GM19324 (cell line): ENCODE results near the gene RBMS1.
"Not testable (repeated sequence)": the region's sequence is repeated elsewhere in the genome, so short reads cannot be mapped to it uniquely, and the experiment has no call there.

Experiments used
- ATAC-seq: cut with Tn5 transposase; IDR thresholded peaks from one replicate; pipeline ENCODE4 v1.9.1; 2021; ENCODE audit warnings: mild to moderate bottlenecking, moderate library complexity; ENCODE audit not compliant: unreplicated experiment, low FRiP score

Gene RBMS1

GRCh38 chr2:160367887-160368286 lies 125.7 kb downstream of the RBMS1 start:
- ATAC-seq = no peak

GRCh38 chr2:160367139-160367538 lies 126.5 kb downstream of the RBMS1 start:
- not testable (repeated sequence) for ATAC-seq

GRCh38 chr2:160366474-160366873 lies 127.1 kb downstream of the RBMS1 start:
- ATAC-seq = no peak

GRCh38 chr2:160365716-160366367 lies 127.8 kb downstream of the RBMS1 start:
- ATAC-seq = no peak

- ATAC-seq = no peak
Observed at GRCh38 chr2:160364364-160364763, 129.2 kb downstream of the RBMS1 start.

- ATAC-seq = no peak
Observed at GRCh38 chr2:160363961-160364360, 129.6 kb downstream of the RBMS1 start.

- no peak for ATAC-seq
Observed at GRCh38 chr2:160363055-160363454, 130.6 kb downstream of the RBMS1 start.

- no peak for ATAC-seq
Observed at GRCh38 chr2:160362541-160362940, 131.1 kb downstream of the RBMS1 start.

- ATAC-seq = no peak
Observed at GRCh38 chr2:160362018-160362417, 131.6 kb downstream of the RBMS1 start.

- no peak for ATAC-seq
Observed at GRCh38 chr2:160360089-160360757, 133.4 kb downstream of the RBMS1 start.

- no peak for ATAC-seq
Observed at GRCh38 chr2:160358046-160358445, 135.6 kb downstream of the RBMS1 start.

GRCh38 chr2:160356485-160356884 lies 137.1 kb downstream of the RBMS1 start:
- no peak for ATAC-seq

- no peak for ATAC-seq
Observed at GRCh38 chr2:160355080-160355479, 138.5 kb downstream of the RBMS1 start.

GRCh38 chr2:160354677-160355076 lies 138.9 kb downstream of the RBMS1 start:
- no peak for ATAC-seq

GRCh38 chr2:160353813-160354212 lies 139.8 kb downstream of the RBMS1 start:
- no peak for ATAC-seq

- no peak for ATAC-seq
Observed at GRCh38 chr2:160353166-160353565, 140.4 kb downstream of the RBMS1 start.

GRCh38 chr2:160352500-160352899 lies 141.1 kb downstream of the RBMS1 start:
- no peak for ATAC-seq

GRCh38 chr2:160351956-160352355 lies 141.7 kb downstream of the RBMS1 start:
- no peak for ATAC-seq

GRCh38 chr2:160349306-160349705 lies 144.3 kb downstream of the RBMS1 start:
- ATAC-seq = no peak

- ATAC-seq = no peak
Observed at GRCh38 chr2:160347269-160347863, 146.2 kb downstream of the RBMS1 start.

GRCh38 chr2:160345071-160345764 lies 148.4 kb downstream of the RBMS1 start:
- ATAC-seq = no peak
